Epidermal melanocyte (primary cell): ENCODE results near the gene GEMIN4.
"Not testable (repeated sequence)": the region's sequence is repeated elsewhere in the genome, so short reads cannot be mapped to it uniquely, and the experiment has no call there.

Experiments used
- DNase-seq: peaks from one replicate; pipeline ENCODE4 v3.0.0; 2011; ENCODE audit warnings: low spot score; ENCODE audit not compliant: insufficient read length

Gene GEMIN4

GRCh38 chr17:778096-778495 lies 26.0 kb upstream of the GEMIN4 start:
- DNase-seq, result no peak

GRCh38 chr17:774313-774584 lies 22.2 kb upstream of the GEMIN4 start:
- no peak for DNase-seq

GRCh38 chr17:773467-774312 lies 21.6 kb upstream of the GEMIN4 start:
- DNase-seq, result no peak

- no peak for DNase-seq
These were observed 21.0 kb upstream of the GEMIN4 start for GRCh38 chr17:773016-773415.

- no peak for DNase-seq
These were observed 15.0 kb upstream of the GEMIN4 start for GRCh38 chr17:767076-767475.

- DNase-seq, result no peak
These were observed 8.3 kb upstream of the GEMIN4 start for GRCh38 chr17:760371-760770.

GRCh38 chr17:759964-760363 lies 7.9 kb upstream of the GEMIN4 start:
- DNase-seq, result no peak

GRCh38 chr17:756010-756567 lies 4.0 kb upstream of the GEMIN4 start:
- not testable (repeated sequence) for DNase-seq

GRCh38 chr17:755319-755961 lies 3.4 kb upstream of the GEMIN4 start:
- not testable (repeated sequence) for DNase-seq

- no peak for DNase-seq
These were observed 1.4 kb upstream of the GEMIN4 start for GRCh38 chr17:753418-753817.

GRCh38 chr17:752620-753219 lies 656 bp upstream of the GEMIN4 start:
- DNase-seq, result no peak

GRCh38 chr17:751269-752001 lies 629 bp downstream of the GEMIN4 start:
- DNase-seq, result no peak

- no peak for DNase-seq
These were observed 1.5 kb downstream of the GEMIN4 start for GRCh38 chr17:750431-751037.

GRCh38 chr17:749359-749758 lies 2.7 kb downstream of the GEMIN4 start:
- not testable (repeated sequence) for DNase-seq

- DNase-seq, result not testable (repeated sequence)
These were observed 3.5 kb downstream of the GEMIN4 start for GRCh38 chr17:748604-749003.

GRCh38 chr17:746783-747629 lies 5.1 kb downstream of the GEMIN4 start:
- no peak for DNase-seq

- no peak for DNase-seq
These were observed 5.9 kb downstream of the GEMIN4 start for GRCh38 chr17:746181-746580.

GRCh38 chr17:745406-745805 lies 6.7 kb downstream of the GEMIN4 start:
- no peak for DNase-seq

GRCh38 chr17:744937-745336 lies 7.1 kb downstream of the GEMIN4 start:
- DNase-seq, result no peak

- DNase-seq, result no peak
These were observed 8.9 kb downstream of the GEMIN4 start for GRCh38 chr17:743139-743538.
